ENCODE measurements around the gene SLMAP. TPM values are rescaled to one million over a fixed set of nuclear protein-coding genes. Genes with fewer than 3 reads are reported as not detected.

The SLMAP gene, protein sequence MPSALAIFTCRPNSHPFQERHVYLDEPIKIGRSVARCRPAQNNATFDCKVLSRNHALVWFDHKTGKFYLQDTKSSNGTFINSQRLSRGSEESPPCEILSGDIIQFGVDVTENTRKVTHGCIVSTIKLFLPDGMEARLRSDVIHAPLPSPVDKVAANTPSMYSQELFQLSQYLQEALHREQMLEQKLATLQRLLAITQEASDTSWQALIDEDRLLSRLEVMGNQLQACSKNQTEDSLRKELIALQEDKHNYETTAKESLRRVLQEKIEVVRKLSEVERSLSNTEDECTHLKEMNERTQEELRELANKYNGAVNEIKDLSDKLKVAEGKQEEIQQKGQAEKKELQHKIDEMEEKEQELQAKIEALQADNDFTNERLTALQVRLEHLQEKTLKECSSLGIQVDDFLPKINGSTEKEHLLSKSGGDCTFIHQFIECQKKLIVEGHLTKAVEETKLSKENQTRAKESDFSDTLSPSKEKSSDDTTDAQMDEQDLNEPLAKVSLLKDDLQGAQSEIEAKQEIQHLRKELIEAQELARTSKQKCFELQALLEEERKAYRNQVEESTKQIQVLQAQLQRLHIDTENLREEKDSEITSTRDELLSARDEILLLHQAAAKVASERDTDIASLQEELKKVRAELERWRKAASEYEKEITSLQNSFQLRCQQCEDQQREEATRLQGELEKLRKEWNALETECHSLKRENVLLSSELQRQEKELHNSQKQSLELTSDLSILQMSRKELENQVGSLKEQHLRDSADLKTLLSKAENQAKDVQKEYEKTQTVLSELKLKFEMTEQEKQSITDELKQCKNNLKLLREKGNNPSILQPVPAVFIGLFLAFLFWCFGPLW
- 48.7 TPM for polyA plus RNA-seq (2013, experiment 1 of 2; ENCODE audit: insufficient read length)
- 55.5 TPM for polyA plus RNA-seq (2013, experiment 2 of 2; ENCODE audit: insufficient read length)

DNA sequence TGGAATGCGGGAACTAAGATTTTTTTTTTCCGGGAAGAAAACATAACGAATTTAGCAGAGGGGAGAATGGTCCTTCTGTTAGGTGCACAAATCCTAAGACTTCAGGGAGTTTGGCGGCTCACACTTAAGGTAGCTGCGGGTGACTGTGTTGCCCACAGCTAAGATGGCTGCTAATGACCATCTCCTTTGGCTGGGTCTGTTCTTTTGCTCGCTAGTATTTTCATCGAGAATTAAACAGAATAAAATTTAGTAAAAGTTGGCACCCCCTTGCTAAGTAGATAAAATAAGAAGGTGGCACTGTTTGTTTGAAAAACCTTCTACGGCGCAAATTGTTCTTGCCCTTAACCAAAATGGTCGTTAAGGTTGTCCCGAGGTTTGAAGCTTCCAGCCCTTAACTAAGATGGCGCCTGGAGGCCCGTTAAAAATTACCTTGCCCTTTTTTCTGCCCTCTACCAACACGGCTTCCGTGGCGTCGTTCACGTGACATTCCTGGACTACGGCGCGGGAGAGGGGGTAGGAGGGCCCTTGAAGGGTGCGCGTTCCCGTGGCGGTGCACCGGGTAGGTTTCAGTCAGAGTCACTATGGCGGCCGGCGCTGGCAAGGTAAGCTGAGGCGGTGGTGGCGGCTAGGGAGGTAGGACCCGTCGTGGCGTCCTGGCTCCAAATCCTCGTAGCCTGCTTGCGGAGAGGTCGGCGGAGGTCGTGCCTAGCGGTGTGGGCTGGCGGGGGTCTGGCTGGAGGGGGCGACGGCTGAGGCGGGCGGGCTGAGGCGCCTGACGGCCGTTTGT lies at the start of gene SLMAP:
Gene SLMAP, plus strand, starts transcription at position 569 of the 787 bp plus-strand sequence. CDS start 1,343 bp downstream, outside the sequence.
- peak; percentile 96 for DNase-seq

DNA sequence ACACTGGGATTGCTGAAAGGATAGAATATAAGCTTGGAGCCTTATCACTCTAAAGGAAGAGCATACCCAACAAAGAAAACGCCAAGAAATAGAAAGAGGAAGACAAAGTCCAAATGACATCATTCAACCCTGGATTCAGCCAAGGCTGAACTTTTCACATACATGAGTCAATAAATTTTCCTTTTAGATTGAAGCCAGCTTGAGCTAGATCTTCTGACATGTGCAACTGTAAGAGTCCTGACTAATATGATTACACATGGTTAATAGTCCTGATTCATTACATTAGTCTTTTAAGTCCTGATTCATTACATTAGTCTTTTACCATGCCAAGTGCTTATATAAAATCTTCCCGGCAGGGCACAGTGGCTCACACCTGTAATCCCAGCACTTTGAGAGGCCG lies 49.6 kb upstream of the SLMAP start:
- peak; percentile 42 for DNase-seq

DNA sequence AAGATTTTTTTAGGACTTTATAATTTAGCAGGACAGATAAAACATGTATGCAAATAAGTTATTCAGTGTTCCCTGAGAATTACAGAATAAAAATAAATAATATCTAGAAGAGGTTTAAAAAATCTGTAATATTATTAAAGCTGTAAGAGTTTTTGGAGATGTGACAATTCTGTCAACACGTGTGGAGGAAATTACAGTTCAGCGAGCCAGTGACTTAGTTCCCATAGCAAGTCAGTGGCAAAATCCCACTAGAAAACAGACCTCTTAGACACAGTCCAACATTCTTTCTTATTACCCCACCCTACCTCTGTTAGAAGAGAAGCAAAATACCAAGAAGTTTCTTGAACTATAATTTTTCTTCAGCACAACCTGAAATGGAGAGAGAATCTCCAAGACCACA lies 47.1 kb upstream of the SLMAP start:
- DNase-seq, result no peak

DNA sequence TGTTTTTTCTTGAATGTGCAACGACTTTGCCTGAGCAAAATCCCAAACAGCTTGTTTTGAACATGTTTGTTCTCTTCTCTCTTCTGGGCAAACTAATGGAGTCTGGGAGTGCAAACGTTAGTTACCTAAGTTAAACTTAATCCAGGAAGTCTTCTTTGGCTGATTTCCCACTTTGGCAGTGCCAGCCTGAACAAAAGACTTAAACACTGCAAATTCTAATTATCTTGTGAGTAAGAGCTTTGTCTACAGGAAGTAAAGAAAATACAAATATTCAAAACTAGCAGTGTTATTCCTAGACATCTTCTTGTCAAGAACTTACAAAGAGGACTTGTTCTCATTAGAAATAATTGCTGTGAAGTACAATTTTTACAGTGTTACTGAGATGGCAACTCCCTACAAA lies 46.5 kb upstream of the SLMAP start:
- no peak for DNase-seq

DNA sequence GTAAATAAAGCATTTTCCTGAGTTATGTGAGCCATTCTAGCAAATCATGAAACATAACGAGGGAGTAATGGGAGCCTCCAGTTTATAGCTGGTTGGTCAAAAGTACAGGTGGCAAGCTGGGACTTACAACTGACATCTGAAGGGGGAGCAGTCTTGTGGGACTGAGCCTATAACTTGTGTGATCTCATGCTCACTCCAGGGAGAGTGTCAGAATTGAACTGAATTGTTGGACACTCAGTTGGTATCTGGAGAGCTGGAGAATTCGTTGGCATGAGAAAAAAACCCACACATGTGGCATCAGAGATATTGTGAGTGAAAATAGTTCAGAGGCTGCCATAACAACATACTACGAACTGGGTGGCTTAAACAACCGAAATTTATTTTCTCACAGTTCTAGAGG lies 40.4 kb upstream of the SLMAP start:
- no peak for DNase-seq

DNA sequence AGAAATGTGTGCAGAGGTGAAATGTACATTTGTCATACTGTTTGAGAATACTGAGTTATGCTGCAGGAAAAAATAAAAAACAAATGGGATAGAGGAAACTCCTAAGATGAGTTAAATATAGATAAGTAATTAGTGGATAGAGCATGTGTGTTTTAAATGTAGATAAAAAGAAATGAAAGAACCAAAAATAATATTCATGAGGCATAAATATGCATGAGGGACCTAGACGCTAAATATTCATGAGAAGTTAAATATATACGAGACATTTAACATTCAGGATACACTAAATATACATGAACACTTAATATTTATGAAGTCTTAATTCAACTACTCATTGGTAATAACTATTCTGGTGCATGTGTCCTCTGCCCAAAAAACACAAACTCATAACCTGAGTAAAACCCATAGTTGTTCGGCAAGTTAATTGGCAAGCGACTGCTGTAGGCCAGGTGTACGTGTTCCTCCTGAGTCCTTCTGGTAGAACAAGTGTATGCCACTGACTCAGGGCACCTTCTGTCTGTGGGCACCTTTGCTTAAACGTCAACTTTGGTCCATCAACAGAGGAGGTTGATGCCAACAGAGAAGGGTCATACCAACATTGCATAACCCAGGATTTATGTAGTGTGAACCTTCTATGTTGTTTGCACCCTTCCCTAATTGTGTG lies 38.8 kb upstream of the SLMAP start:
- no peak for DNase-seq

DNA sequence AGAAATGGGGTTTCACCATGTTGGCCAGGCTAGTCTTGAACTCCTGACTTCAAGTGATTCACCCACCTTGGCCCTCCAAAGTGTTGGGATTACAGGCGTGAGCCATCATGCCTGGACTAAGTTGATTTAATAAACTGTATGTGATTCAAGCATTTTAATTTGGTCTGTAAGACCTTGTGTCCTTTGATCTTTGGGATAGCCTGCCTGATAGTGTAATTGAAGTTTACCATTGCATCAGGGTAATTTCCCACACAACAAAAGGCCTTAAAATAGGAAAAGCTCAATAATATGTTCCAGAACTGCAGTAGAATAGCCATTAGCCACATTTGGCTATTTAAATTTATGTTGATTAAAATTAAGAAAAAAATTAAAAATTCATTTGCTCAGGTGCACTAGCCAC lies 38.0 kb upstream of the SLMAP start:
- no peak for DNase-seq

DNA sequence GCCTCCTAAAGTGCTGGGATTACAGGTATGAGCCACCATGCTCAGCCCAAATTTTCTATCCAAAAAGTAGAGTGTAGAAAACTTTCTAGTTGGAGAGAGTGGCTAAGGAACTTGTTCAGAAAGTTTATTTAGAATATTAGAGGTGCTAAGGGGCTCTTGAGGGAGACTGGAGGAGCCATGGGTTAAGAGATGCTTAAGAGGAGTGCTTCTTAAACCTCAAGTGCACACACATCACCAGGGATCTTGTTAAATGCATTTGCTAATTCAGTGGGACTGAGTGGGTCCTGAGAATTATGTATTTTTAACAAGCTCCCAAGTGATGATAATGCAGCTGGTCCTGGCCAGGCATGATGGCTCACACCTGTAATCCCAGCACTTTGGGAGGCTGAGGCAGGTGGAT lies 29.7 kb upstream of the SLMAP start:
- no peak for DNase-seq

DNA sequence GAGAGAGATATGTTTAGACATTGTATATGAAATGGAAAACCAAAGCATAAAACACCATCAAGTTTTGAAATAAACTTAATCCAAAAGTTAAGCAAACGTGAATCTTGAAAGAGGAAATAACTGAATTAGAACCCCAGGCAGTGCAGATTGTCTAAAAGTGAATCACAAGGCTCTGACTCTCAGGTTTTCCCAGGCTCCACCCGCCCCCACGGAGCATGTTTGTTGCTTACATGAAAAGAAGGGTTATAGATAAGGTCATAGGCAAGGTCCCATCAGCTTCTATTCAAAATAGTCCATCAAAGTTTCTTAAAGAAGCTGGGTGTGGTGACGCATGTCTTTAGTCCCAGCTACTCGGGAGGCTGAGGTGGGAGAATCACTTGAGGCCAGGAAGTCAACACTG lies 29.0 kb upstream of the SLMAP start:
- DNase-seq, result no peak

DNA sequence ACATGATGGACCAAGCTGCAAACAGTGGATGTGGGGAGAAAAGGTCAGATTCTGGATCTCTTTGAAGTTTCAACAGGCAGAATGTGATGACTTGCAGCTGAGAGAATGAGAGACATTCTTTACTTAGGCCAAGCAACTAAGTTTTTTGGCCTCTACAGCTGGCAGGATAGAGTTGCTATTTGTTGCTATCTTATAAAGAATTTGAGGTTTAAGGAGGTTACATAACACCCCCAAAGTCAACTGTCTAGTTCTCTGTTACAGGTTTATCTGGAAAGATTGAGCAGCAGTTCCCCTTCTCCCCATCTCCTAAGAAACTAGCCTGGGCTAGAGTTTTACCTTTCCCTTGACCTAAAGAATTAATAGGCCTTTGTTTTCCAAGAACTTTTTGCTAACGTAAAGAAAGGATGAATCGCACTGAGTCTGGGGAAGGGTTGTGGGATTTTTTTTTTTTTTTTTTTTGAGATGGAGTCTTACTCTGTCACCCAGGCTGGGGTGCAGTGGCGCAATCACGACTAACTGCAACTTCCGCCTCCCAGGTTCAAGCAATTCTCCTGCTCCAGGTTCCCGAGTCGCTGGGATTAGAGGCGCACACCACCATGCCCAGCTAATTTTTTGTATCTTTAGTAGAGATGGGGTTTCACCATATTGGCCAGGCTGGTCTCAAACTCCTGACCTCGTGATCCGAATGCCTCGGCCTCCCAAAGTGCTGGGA lies 26.6 kb upstream of the SLMAP start:
- no peak for DNase-seq

DNA sequence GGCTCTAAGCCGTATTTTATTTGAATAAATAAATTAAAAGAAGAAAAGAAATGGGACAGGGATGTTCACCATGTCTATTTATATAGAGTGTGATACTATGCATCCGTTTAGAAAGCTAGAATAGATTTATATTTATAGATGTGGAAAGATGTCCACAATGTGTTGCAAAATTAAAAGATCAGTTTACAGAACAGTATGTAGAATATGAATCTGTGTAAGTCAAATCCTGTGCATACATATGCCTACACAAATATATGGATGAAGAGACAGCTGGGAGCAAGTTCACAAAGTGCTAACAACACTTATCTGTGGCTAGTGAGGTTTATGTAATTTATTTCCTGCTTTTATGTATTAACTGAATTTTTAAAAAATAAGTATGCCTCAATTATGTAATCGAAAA lies 25.4 kb upstream of the SLMAP start:
- DNase-seq, result no peak

DNA sequence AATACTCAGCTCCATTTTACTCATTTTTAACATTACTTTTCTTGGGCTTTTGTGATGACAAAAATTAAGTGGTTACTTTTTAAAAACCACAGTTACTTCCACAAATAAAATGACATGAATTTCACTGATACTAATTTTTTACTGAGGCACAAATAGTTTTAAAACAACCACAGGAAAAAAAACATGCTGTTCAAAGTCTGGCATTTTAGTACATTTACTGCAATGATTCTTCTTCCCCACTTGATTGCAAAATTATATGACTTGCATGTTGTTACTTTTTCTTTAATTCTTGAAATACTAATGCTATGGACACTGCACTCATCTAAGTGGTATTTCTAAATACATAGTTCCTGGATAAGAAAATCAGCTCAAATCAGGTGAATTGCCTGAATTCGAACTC lies 24.8 kb upstream of the SLMAP start:
- DNase-seq, result peak; percentile 28

DNA sequence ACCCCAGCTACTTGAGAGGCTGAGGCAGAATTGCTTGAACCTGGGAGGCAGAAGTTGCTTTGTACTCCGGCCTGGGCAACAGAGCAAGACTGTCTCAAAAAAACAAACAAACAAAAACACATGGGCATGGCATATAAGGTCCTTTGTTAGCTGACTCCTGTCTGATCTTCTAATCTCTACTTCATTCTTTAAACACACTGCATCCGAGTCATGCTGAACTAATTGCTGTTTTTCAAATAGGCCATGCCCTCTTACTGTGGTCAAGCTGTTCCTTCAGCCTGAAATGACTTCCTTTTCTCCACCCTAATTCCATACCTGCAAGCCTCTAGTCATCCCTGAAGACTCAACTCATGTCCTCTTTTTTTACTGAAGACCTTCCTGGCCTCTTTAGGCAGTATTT lies 22.3 kb upstream of the SLMAP start:
- DNase-seq, result no peak

DNA sequence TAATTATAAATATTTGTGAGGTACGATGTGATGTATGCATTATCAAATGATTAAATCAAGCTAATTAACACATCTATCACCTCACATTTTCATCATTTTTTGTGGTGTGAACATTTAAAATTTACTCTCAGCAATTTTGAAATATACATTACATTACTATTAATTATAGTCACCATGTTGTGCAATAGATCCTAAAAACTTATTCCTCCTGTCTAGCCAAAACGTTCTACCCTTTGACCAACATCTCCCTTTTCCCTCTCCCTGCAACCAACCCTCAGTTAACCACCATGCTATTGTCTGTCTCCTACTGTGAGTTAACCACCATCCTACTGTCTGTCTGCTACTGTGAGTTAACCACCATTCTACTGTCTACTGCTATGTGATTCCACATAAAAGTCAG lies 20.7 kb upstream of the SLMAP start:
- no peak for DNase-seq

DNA sequence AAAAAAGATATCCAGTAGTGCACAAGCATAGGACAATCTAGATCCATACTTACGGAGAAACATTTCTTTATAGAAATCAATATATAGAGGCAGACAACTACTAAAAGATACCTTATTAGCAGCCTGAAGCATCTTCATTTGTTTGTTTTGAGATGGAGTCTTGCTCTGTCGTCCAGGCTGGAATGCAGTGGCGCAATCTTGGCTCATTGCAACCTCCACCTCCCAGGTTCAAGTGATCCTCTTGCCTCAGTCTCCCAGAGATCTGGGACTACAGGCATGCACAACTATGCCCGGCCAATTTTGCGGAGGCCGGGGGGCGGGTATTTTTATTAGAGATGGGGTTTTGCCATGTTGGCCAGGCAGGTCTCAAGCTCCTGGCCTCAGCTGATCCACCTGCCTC lies 18.3 kb upstream of the SLMAP start:
- DNase-seq, result no peak

DNA sequence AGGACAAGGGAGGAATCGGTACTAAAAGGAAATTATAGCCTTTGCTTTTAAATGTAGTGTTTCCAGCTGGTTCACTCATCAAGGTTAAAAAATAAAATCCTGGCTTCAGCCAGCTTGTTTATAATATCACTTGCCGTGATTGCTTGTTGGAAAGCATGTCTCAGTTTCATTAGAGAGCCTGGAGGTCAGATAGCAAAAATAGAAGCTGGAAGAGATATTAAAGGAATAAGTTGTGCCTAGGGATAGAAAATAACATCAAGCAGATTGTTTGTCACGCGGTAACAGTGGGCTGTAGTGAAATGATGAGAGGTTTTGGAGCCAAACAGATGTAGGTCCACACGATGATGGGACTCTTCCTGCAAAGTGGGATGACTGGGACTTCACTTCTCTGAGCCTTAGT lies 17.7 kb upstream of the SLMAP start:
- DNase-seq, result no peak

DNA sequence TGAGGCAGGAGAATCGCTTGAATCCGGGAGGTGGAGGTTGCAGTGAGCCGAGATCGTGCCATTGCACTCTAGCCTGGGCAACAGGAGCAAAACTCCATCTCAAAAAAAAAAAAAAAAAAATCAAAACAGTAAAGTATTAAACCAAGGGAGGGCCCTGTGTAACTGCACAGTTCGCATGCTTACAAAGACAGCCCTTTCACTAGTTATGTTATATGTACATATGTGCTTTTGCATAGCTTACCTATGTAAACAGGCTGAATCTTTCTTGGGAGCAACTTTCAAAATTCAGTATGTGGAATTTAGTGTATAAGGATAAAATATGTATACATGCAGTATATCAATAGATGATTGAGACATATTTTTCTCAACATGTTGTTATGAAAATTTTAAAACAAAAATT lies 16.1 kb upstream of the SLMAP start:
- no peak for DNase-seq

DNA sequence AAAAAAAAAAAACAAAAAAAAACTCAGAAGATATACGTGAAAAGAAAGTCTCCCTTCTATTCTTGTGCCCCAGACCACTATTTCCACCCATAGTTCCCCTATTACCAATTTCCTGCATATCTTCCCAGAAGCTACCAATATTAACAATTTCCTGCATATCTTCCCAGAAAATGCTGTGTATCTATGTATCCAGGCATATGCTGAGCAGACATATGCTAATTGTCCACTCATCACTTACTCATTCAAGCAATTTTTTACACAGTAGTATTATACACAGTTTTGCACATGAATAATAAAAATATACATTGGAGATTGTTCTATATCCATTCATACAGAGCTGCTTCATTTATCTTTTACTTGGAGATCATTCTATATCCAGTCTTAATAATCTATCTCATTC lies 12.6 kb upstream of the SLMAP start:
- peak; percentile 52 for DNase-seq

DNA sequence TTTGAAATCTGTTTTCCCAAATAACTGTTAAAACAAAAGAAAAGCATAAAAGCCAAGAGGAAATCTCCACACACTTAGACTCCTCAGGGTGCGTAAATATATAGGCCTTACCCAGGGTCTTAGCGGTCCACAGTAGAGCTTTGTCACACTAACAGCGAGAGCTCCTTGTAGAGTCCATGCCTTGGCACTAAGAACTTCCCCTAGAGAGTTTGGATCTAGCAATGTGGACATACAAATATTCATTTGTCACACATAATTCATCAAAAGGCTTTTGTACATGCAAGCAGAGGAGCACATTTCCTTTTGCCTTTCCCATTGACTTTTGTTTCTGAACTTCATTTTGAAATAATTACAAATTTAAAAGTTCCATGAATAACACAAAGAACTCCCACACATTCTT lies 11.0 kb upstream of the SLMAP start:
- no peak for DNase-seq

DNA sequence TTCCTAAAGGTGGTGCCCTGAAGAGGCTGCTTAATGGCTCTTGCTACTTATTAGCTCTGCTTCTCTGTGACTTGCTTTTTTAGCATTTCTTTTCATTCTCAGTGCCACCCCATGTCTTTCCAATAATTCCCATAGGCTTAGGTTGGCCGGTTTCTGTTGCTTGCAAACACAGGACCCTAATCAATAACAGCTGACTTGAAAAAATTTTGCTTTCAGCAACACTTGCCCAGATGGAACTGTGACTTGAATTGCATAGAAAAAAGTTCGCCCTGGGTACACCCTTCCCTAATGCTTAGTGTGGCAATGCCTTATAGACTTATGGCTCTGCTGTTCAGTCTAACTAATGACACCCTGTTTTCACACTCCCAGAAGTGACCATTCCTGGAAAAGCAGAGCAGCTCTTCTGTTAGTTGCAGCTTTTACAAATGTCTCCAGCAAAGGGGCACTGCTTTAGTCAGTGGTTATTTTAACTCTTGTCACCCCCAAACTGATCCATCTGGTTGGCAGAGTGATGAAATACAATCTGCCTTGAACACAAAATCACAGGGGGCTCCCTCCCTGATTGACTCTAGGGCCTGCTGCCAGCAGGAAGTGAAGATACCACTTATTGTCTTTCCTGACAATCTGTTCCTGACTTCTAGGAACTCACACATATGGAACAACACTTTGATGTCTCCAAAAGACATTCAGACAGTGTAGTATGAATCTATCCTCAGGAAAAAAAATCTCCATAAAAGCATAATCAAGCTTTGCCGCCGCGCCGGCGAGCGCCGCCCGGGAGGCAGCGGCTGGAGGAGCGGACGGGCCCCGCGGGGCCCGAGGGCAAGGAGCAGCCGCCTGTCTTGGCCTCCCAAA lies 9.7 kb upstream of the SLMAP start:
- DNase-seq, result peak; percentile 14

DNA sequence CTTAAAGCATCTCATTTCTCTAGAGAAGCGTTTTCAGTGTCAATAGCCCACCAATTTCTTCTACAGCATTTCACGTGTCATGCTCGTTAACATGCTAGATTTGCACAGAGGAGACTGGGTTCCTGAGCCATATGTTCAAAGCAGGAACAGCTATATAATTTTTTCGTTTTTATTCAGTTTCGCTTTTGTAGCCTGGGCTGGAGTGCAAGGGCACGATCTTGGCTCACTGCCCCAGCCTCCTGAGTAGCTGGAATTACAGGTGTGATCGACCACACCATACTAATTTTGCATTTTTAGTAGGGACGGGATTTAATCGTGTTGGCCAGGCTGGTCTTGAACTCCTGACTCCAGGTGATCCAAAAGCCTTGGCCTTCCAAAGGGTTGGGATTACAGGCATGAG lies 6.6 kb upstream of the SLMAP start:
- no peak for DNase-seq

Data from fibroblast of skin of scalp (primary cell).